Caki2 (cell line): ENCODE measurements around the gene ZNF99. TPM values are rescaled to one million over a fixed set of nuclear protein-coding genes. Genes with fewer than 3 reads are reported as not detected.

ENCODE experiments used
- total RNA-seq: library from RNA; depleted of rRNA; stranded (reverse); fragments of >200 nt; shearing (Covaris generic); gene quantifications from 2 replicates; pipeline ENCODE4 v1.2.3, GENCODE V29; 2014; ENCODE audit warnings: low replicate concordance; rRNA removed

The ZNF99 gene
- total RNA-seq, 1 experiment from 2014 or later = not detected

Other genes starting within 250 kb of the ZNF99 start
- not detected in 2 replicates for gene ZNF492, start 149.8 kb downstream of the ZNF99 start, total RNA-seq
- gene ZNF723, start 48.1 kb upstream of the ZNF99 start, total RNA-seq = not detected in 2 replicates
- not detected in 2 replicates for gene ZNF728, start 219.0 kb upstream of the ZNF99 start, total RNA-seq